Kidney epithelial cell (primary cell): ENCODE results near the gene PKN3. TPM values are rescaled to one million over a fixed set of nuclear protein-coding genes. Genes with fewer than 3 reads are reported as not detected.

Experiments
- DNase-seq: peaks from one replicate; pipeline ENCODE4 v3.0.0-alpha.2; 2010; ENCODE audit warnings: low read depth
- H3K27me3 ChIP-seq: 2 replicates; pipeline ENCODE4 v1.6.0; 2011; ENCODE audit warnings: low read length; ENCODE audit not compliant: control insufficient read depth, insufficient read depth
- H3K36me3 ChIP-seq: 2 replicates; pipeline ENCODE4 v1.5.1; 2011; ENCODE audit warnings: low read length; ENCODE audit not compliant: control insufficient read depth, insufficient read depth
- H3K4me3 ChIP-seq: 2 replicates; pipeline ENCODE4 v1.5.1; 2011; ENCODE audit warnings: low read depth, mild to moderate bottlenecking, control low read depth, low read length
- total RNA-seq: library from RNA; depleted of rRNA; stranded (reverse); fragments of >200 nt; gene quantifications from 2 replicates; pipeline ENCODE4 v1.2.3, GENCODE V29; 2015
- TF ChIP-seq, protein P1 (sequence below): IDR thresholded peaks from 2 replicates; pipeline ENCODE4 v1.5.1; 2011; ENCODE audit warnings: mild to moderate bottlenecking, moderate library complexity, low read length, control low read depth, inconsistent platforms; ENCODE audit not compliant: insufficient read depth, poor library complexity, severe bottlenecking

PKN3 gene
- total RNA-seq, 1 donor from 2014 or later: 4.6 TPM

DNA sequence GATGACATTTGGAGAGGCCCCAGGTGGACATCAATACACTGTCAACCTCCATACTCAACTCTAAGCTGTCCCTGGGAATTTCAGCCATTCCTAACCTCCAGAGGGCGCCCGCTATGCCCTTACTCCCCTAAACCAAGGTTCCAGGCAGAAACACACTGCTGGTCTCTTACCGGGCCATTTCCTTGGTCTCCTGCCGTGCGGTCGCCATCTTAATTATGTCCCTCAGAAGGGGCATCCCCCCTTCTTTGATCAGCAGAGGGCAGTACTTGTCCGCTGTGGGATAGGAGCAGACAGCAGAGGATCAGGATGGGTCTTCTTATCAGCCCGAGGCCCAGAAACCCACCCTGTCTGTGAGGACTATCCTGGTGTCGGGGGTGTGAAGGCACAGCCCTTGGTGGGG is 31.0 kb downstream of the PKN3 start:
- Histone ChIP-seq H3K4me3 (no peak overlapping the region), H3K36me3 (no peaks in the 10 kb centered on the region), H3K27me3 (no peaks in the 10 kb centered on the region)
- DNase-seq: peak; percentile 72
- TF ChIP-seq, protein P1, sequence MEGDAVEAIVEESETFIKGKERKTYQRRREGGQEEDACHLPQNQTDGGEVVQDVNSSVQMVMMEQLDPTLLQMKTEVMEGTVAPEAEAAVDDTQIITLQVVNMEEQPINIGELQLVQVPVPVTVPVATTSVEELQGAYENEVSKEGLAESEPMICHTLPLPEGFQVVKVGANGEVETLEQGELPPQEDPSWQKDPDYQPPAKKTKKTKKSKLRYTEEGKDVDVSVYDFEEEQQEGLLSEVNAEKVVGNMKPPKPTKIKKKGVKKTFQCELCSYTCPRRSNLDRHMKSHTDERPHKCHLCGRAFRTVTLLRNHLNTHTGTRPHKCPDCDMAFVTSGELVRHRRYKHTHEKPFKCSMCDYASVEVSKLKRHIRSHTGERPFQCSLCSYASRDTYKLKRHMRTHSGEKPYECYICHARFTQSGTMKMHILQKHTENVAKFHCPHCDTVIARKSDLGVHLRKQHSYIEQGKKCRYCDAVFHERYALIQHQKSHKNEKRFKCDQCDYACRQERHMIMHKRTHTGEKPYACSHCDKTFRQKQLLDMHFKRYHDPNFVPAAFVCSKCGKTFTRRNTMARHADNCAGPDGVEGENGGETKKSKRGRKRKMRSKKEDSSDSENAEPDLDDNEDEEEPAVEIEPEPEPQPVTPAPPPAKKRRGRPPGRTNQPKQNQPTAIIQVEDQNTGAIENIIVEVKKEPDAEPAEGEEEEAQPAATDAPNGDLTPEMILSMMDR: peak; percentile 83

DNA sequence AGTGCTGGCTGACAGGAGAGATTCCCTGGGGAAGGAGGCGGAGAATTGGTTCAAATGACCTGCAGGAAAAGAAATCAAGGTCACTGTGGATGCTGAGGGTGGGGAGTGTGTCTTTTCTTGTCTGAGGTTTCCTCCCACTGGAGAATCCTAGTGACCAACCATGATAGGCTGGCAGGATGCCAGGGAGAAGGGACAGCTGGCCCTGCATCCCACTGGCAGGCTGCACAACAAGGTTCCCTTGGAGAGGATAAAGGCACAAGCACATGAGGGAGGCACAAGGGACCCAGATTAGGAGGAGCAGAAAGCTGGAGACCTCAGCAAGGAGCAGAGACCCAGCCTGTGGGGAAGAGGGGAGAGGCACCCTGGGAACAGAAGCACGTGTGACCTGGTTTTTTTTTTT is 33.1 kb downstream of the PKN3 start:
- H3K4me3 ChIP-seq: no peak overlapping the region
- H3K27me3 ChIP-seq: no peaks in the 10 kb centered on the region
- H3K36me3 ChIP-seq: no peaks in the 10 kb centered on the region
- TF ChIP-seq, protein P1: no peak
- no peak for DNase-seq

DNA sequence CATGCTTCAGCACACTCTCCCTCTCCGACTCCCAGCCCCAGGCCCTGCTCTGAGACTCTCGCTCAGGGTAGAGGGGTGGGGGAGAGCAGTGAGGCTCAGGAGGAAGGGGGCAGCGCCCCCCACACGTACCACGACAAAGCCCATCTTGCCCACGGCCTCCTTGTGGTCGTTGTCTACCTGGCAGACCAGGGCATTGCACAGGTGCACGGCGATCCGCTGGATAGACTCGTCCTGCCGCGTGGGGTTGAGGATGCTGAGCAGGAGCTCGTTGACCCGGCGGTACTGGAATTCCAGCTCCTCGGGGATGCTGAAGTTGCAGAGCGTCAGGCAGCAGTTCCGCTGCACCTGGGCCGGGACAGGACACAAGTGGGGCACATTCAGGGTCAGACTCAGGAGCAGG is 40.1 kb downstream of the PKN3 start:
- H3K27me3 ChIP-seq: no peaks in the 10 kb centered on the region
- no peak overlapping the region for H3K4me3 ChIP-seq
- DNase-seq: no peak
- no peaks in the 10 kb centered on the region for H3K36me3 ChIP-seq
- TF ChIP-seq, protein P1: no peak

DNA sequence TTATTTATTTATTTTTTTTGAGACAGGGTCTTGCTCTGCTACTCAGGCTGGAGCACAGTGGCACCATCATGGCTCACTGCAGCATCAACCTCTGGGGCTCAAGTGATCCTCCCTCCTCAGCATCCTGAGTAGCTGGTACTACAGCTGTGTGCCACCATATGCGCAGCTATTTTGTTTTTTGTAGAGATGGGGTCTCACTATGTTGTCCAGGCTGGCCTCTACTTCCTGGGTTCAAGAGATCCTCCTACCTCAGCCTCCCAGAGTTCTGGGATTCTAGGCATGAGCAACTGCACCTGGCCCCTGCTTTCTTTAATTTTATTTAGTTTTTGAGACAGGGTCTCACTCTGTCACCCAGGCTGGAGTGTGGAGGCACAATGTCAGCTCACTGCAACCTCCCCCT is 41.1 kb downstream of the PKN3 start:
- no peaks in the 10 kb centered on the region for H3K27me3 ChIP-seq
- no peak for DNase-seq
- H3K36me3 ChIP-seq: no peaks in the 10 kb centered on the region
- TF ChIP-seq, protein P1: no peak
- H3K4me3 ChIP-seq: no peak overlapping the region

DNA sequence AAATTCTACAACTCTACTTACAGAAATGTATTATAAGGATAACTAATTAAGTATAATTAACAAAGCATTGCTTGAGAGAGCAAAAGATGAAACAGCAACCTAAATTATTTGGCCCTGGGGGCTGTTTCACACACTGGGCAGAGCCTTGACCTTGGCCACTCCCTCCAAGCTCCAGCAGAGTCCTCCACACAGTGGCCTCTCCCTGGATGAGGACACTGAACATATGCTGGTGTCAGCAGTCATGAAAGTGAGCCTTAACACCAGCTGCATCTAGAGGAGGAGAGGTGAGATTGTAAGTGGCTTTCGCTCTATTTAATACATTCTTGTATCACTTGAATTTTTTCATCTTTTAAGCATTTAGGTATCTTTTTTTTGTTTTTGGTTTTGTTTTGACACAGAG is 44.9 kb downstream of the PKN3 start:
- no peak overlapping the region for H3K4me3 ChIP-seq
- TF ChIP-seq, protein P1: no peak
- H3K27me3 ChIP-seq: no peaks in the 10 kb centered on the region
- peaks cover 2% of the 10 kb centered on the region for H3K36me3 ChIP-seq
- no peak for DNase-seq

DNA sequence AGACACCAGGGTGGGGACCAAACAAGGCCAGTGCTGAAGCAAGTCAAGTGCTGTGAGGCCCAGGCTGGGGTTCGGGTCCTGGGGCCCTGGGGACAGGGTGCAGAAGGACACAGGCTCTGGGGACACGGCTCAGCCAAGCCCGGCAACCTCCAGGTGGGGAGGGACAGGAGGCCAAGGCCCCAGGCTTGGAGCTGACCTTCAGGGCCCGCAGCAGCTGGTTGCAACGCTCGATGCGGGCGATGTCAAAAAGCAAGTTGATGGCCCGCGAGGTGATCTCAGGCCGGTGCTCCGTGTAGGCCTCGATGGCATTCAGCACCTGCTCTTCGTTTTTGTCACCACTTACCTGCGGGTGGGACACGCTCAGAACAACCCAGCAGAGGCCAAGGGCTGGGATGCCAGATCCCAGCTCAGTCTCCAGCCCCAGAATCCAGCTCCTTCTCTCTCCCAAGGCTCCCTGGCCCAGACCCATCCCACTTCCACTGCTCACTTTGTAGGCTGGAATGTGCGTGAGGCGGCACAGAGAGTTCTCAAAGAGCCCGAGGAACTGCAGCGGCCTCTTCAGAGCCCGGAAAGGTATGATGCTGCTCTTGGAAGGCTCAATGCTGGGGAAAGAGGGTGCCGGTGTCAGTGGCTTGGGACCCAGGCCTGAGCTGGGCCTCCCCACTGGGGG is 48.8 kb downstream of the PKN3 start:
- H3K27me3 ChIP-seq: no peaks in the 10 kb centered on the region
- peaks cover 2% of the 10 kb centered on the region for H3K36me3 ChIP-seq
- H3K4me3 ChIP-seq: no peak overlapping the region
- TF ChIP-seq, protein P1: no peak
- DNase-seq: no peak
